GM10266 (cell line): ENCODE measurements around the gene CRK.
"Not testable (repeated sequence)": the region's sequence is repeated elsewhere in the genome, so short reads cannot be mapped to it uniquely, and the experiment has no call there.

Experiments
- DNase-seq: peaks from one replicate; pipeline ENCODE4 v3.0.0; 2012; ENCODE audit errors: extremely low spot score
- TF ChIP-seq, protein P1 (sequence below): IDR thresholded peaks from 2 replicates; pipeline ENCODE4 v1.5.1; 2012; ENCODE audit warnings: mild to moderate bottlenecking, low read depth; ENCODE audit not compliant: control insufficient read depth, insufficient read depth; ENCODE audit errors: missing control alignments

CRK gene

DNA sequence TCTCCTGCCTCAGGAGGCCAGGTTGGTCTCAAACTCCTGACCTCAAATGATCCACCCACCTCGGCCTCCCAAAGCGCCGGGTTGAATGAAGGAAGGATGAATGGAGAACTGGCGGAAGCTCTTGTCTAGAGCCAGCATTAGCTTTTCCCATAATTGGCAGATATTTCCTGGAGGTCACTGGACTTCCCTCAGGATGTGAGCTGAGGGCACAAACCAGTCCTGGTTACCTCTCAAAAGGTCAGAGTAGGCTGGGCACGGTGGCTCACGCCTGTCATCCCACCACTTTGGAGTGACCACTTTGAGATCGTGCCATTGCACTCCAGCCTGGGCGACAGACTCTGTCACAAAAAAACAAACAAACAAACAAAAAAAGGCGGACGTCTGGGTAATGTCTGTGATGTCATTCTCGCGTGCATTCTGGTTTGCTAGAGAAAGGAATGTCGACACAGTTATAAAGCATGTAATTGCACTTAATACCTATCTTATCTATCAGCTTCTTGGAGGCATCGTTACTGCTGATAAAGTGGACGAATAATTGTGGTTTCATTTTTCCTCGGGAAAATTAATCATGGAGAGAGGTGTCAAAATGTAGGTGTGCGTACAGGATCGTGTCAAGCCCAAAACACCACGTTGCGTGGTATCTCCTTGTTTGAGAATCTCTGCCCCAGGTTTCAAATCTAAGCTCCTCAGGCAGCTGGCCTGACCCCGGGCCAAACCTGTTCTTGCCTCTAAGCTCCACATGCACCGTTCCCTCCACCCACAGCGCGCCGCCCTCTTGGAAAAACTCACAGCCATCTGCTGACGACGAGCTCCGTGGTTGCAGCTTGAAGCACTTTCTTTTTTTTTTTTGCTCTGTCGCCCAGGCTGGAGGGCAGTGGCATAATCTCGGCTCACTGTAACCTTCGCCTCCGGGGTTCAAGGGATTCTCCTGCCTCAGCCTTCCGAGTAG lies 6.4 kb upstream of the CRK start:
- TF ChIP-seq, protein P1, sequence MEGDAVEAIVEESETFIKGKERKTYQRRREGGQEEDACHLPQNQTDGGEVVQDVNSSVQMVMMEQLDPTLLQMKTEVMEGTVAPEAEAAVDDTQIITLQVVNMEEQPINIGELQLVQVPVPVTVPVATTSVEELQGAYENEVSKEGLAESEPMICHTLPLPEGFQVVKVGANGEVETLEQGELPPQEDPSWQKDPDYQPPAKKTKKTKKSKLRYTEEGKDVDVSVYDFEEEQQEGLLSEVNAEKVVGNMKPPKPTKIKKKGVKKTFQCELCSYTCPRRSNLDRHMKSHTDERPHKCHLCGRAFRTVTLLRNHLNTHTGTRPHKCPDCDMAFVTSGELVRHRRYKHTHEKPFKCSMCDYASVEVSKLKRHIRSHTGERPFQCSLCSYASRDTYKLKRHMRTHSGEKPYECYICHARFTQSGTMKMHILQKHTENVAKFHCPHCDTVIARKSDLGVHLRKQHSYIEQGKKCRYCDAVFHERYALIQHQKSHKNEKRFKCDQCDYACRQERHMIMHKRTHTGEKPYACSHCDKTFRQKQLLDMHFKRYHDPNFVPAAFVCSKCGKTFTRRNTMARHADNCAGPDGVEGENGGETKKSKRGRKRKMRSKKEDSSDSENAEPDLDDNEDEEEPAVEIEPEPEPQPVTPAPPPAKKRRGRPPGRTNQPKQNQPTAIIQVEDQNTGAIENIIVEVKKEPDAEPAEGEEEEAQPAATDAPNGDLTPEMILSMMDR: no peak
- no peak for DNase-seq

DNA sequence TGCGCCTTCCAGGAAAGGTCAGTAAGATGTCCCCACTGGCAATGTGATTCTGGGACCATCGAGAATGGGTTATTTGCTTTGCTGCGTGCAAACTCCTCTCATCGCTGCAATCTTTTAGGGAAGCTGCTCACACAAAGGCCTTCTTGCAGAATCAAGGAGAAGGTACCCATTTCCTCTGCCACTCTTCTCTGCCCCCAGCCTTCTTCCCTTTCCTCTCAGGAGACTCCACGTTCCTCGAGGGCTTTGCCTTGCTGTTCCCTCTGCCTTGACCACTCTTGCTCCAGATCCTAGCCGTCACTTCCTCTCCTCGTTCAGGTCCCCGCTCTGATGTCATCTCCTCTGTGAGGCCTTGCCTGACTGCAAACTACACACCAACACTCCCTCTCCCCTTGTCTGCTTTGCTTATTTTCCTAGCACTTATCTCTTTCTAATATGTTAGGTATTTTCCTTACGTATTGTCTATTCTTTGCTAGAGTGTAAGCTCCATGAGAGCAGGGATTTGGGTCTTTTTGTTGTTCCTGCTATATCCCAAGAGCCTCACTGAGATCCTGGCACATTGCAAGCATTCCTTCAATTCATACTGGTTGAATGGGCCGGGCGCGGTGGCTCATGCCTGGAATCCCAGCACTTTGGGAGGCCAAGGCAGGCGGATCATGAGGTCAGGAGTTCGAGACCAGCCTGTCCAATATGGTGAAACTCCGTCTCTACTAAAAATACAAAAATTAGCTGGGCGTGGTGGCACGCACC lies 5.3 kb upstream of the CRK start:
- DNase-seq: no peak
- TF ChIP-seq, protein P1: no peak

DNA sequence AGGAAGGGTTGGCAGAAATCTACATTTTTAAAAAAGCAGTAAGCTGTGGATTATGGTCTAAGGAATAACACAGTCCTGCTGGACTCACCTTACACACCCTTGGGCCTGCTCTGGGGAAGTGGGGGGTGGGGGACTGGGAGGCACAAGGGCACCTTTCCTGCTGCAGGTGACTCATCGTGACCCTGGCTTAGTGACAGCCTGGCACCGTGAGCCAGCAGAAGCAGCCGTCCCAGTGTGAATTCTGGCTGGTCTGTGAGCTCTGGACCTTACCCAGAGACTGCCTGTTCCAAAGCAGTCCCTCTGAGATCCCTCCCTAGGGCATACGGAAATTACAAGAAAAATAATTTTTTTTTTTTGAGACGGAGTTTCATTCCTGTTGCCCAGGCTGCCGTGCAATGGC lies 4.2 kb upstream of the CRK start:
- TF ChIP-seq, protein P1: no peak
- no peak for DNase-seq

DNA sequence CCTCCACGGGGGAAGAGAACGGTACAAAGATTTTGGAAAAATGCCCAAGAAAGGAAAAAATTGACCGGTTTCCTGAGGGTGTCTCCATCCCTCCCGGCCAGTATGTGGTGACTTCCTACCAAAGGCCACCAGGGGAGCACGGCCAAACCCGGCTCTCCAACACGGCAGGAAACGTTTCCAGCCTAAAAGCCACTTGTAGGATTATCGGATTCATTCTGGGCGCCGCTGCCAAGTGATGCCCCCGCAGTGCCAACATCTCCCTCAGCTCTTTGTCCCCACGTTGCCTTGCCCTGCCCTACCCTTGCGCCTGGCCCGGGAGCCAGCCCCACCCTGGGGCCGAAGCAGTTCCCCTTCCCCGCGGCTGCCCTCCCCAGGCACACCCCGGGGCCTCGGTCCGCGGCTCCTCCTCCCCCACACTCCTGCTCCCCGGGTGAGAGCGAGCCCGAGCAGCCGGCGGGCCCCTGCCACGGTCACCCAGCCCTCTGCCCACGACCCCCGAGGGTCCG lies 688 bp downstream of the CRK start:
- DNase-seq: no peak
- TF ChIP-seq, protein P1: peak; percentile 36

DNA sequence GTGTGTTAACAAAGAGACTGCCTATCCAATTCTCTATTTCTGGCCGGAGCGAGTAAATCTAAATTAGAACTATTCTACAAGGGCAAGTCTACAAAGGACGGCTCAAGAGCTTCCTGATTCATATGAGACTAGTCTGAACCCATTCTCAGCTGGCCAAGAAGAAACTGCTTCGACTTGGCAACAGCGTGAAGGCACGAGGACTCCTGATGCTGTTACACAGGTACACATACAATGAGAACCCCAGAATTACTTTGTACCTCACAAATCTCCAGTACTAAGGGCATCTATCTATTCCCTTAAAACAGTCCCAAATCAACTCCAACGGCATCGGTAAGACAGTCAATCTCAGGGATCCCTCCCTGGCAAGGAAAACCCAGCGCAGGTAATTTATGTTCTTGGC lies 1.5 kb downstream of the CRK start:
- TF ChIP-seq, protein P1: no peak

DNA sequence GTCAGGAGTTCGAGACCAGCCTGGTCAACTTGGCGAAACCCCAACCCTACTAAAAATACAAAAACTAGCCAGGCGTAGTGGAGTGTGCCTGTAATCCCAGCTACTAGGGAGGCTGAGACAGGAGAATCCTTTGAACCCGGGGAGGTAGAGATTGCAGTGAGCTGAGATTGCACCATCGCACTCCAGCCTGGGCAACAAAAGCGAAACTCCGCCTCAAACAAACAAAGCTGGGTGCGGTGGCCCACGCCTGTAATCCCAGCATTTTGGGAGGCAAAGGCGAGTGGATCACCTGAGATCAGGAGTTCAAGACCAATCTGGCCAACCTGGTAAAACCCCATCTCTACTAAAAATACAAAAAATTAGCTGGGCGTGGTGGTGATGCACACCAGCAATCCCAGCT lies 2.3 kb downstream of the CRK start:
- DNase-seq: not testable (repeated sequence)

More for the DNA sequence above, 1.5 kb downstream of the CRK start:
- DNase-seq: no peak

DNA sequence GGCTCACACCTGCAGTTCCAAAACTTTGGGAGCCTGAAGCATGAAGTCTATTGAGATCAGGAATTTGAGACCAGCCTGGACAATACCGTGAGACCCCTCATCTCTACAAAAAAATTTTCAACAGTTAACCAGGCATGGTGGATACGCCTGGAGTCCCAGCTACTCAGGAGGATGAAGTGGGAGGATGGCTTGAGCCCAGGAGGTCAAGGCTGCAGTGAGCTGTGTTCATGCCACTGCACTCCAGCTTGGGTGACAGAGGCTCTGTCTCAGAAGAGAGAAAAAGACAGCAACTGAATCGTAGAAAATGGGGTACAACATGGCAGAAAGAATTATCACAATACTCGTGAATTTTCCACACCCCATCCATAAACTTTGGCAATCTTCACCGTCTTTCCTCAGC lies 3.2 kb downstream of the CRK start:
- no peak for DNase-seq
- TF ChIP-seq, protein P1: no peak

DNA sequence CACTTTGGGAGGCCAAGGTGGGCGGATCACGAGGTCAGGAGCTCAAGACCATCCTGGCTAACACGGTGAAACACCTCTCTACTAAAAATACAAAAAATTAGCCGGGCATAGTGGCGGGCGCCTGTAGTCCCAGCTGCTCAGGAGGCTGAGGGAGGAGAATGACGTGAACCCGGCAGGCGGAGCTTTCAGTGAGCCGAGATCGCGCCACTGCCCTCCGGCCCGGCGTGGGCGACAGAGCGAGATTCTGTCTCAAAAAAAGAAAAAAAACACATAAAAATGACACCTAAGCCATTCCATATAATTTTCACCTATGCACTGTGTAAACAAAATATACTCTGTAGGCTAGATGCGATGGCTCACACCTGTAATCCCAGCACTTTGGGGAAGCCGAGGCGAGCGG lies 5.8 kb downstream of the CRK start:
- DNase-seq: not testable (repeated sequence)
